Neuronal stem cell (in vitro differentiated cells): ENCODE data around the gene PEA15.

ENCODE experiments used
- DNase-seq: peaks from one replicate; pipeline ENCODE4 v3.0.0-alpha.2; 2013; ENCODE audit warnings: low spot score
- H2AFZ ChIP-seq: one replicate; pipeline ENCODE4 v1.6.1; 2013; ENCODE audit warnings: mild to moderate bottlenecking, low read length, inconsistent platforms
- H2AK5ac ChIP-seq: 2 replicates; pipeline ENCODE4 v1.6.1; 2013; ENCODE audit warnings: low read depth, mild to moderate bottlenecking, inconsistent platforms, low read length, moderate library complexity, mixed read lengths
- H2BK120ac ChIP-seq: 2 replicates; pipeline ENCODE4 v1.6.1; 2013; ENCODE audit warnings: low read depth, mild to moderate bottlenecking, inconsistent platforms, low read length, moderate library complexity, mixed read lengths
- H2BK12ac ChIP-seq: one replicate; pipeline ENCODE4 v1.6.1; 2013; ENCODE audit warnings: low read length, inconsistent platforms
- H2BK15ac ChIP-seq: 2 replicates; pipeline ENCODE4 v1.6.1; 2013; ENCODE audit warnings: mild to moderate bottlenecking, low read length, inconsistent platforms, mixed read lengths
- H2BK5ac ChIP-seq: one replicate; pipeline ENCODE4 v1.6.1; 2013; ENCODE audit warnings: inconsistent platforms, mild to moderate bottlenecking, low read length, moderate library complexity
- H3K14ac ChIP-seq: one replicate; pipeline ENCODE4 v1.6.1; 2013; ENCODE audit warnings: low read length, inconsistent platforms
- H3K18ac ChIP-seq: 2 replicates; pipeline ENCODE4 v1.6.1; 2013; ENCODE audit warnings: low read length, inconsistent platforms
- H3K23ac ChIP-seq: 2 replicates; pipeline ENCODE4 v1.6.1; 2013; ENCODE audit warnings: low read depth, mild to moderate bottlenecking, mixed read lengths, low read length, inconsistent platforms; ENCODE audit not compliant: poor library complexity
- H3K27ac ChIP-seq: replicated peaks from 3 replicates; pipeline ENCODE4 v1.5.1; 2013; ENCODE audit warnings: low read length, inconsistent platforms
- H3K27me3 ChIP-seq, 3 experiments: 2 replicates each; pipeline ENCODE4 v1.6.1; 2013; ENCODE audit warnings: low read length in 3 of 3, mild to moderate bottlenecking in 2 of 3, inconsistent platforms in 1 of 3, low read depth in 1 of 3, mixed read lengths in 1 of 3, moderate library complexity in 1 of 3; ENCODE audit not compliant: control insufficient read depth in 3 of 3, insufficient read depth in 3 of 3
- H3K36me3 ChIP-seq, 2 donors: replicated peaks in 1 of 2; 2 replicates each; pipeline ENCODE4 v1.6.1; 2013; ENCODE audit warnings: low read length in 2 of 2; ENCODE audit not compliant: control insufficient read depth in 2 of 2, insufficient read depth in 2 of 2
- H3K4ac ChIP-seq: 2 replicates; pipeline ENCODE4 v1.6.1; 2013; ENCODE audit warnings: inconsistent platforms, mild to moderate bottlenecking, low read length, moderate library complexity
- H3K4me1 ChIP-seq, 2 donors: 1 replicate in 1 of 2; 2 replicates in 1 of 2; pipeline ENCODE4 v1.6.1; 2013; ENCODE audit warnings: low read length in 2 of 2, low read depth in 1 of 2; ENCODE audit not compliant: control insufficient read depth in 2 of 2, insufficient read depth in 1 of 2
- H3K4me2 ChIP-seq: one replicate; pipeline ENCODE4 v1.6.1; 2013; ENCODE audit warnings: mild to moderate bottlenecking, low read length, inconsistent platforms; ENCODE audit not compliant: insufficient read depth, poor library complexity, severe bottlenecking
- H3K4me3 ChIP-seq, 2 donors: 2 replicates each; pipeline ENCODE4 v1.5.1; 2013; ENCODE audit warnings: low read length in 2 of 2, mild to moderate bottlenecking in 2 of 2, inconsistent platforms in 1 of 2, moderate library complexity in 1 of 2
- H3K79me1 ChIP-seq: one replicate; pipeline ENCODE4 v1.6.1; 2013; ENCODE audit warnings: low read depth, mild to moderate bottlenecking, inconsistent platforms, low read length, moderate library complexity
- H3K9ac ChIP-seq: one replicate; pipeline ENCODE4 v1.6.1; 2013; ENCODE audit warnings: mild to moderate bottlenecking, low read depth, low read length, inconsistent platforms; ENCODE audit not compliant: poor library complexity
- H3K9me3 ChIP-seq, 2 donors: replicated peaks in 1 of 2; 2 replicates each; pipeline versions ENCODE3 to v1.6.1; 2013; ENCODE audit warnings: low read length in 2 of 2, mild to moderate bottlenecking in 2 of 2, inconsistent platforms in 1 of 2, low read depth in 1 of 2, mixed read lengths in 1 of 2, moderate library complexity in 1 of 2; ENCODE audit not compliant: control insufficient read depth in 2 of 2, insufficient read depth in 1 of 2
- H4K8ac ChIP-seq: one replicate; pipeline ENCODE4 v1.6.1; 2013; ENCODE audit warnings: low read depth, mild to moderate bottlenecking, inconsistent platforms, low read length, moderate library complexity
- H4K91ac ChIP-seq: one replicate; pipeline ENCODE4 v1.6.1; 2013; ENCODE audit warnings: low read length, low read depth, mild to moderate bottlenecking, inconsistent platforms; ENCODE audit not compliant: poor library complexity
- WGBS, 2 donors: extraction: QIAGEN DNeasy Blood & Tissue Kit; methylation state at CpG; one replicate each; pipeline ENCODE4 v1.1.7; 2013; ENCODE audit warnings: missing lambda C conversion rate in 2 of 2, mixed read lengths in 1 of 2; ENCODE audit not compliant: insufficient read length in 2 of 2, insufficient replicate concordance in 1 of 2; ENCODE audit errors: extremely low coverage in 2 of 2; 5-methylcytosine and 5-hydroxymethylcytosine counted together

The PEA15 gene

DNA sequence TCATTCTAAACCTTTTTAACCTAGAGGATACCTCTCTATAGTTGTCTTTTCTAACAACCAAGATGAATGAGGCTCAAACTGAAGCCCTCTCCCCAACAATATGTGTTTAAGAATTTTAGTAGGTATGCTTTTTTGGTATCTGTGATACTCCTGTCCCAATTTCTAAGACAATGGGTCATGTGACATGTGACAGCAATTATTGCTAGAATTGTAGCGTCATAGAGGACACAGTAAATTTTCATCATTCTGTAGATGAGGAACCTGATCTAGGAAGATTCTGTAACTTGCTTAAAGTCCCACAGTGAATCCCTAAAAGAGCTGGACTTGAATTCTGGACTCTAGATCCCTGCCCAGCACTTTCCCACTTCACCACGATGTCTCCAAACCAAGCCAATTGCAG, 26.5 kb upstream of the PEA15 start:
- H4K8ac ChIP-seq = no peak overlapping the region
- no peak overlapping the region for H2BK5ac ChIP-seq
- no peak overlapping the region for H3K27ac ChIP-seq
- no CpG with 5 or more reads among the region's 2 CpGs for WGBS, 2 donors
- H2AK5ac ChIP-seq = no peak overlapping the region
- no peak overlapping the region for H2BK120ac ChIP-seq
- peaks cover 5 to 7% of the 10 kb centered on the region in 2 donors for H3K4me1 ChIP-seq
- H3K4ac ChIP-seq = no peak overlapping the region
- H4K91ac ChIP-seq = no peak overlapping the region
- no peak overlapping the region for H3K18ac ChIP-seq
- H2AFZ ChIP-seq = no peak overlapping the region
- no peak overlapping the region for H3K14ac ChIP-seq
- no peak overlapping the region for H3K23ac ChIP-seq
- no peaks in the 10 kb centered on the region for H3K79me1 ChIP-seq
- H3K4me3 ChIP-seq = no peak overlapping the region
- H3K36me3 ChIP-seq = no peaks in the 10 kb centered on the region
- H3K27me3 ChIP-seq = no peaks in the 10 kb centered on the region
- no peak overlapping the region for H3K9ac ChIP-seq
- no peak for DNase-seq
- peaks cover 0 to 5% of the 10 kb centered on the region in 2 donors for H3K9me3 ChIP-seq
- no peak overlapping the region for H2BK15ac ChIP-seq
- H2BK12ac ChIP-seq = no peak overlapping the region
- H3K4me2 ChIP-seq = no peak overlapping the region

DNA sequence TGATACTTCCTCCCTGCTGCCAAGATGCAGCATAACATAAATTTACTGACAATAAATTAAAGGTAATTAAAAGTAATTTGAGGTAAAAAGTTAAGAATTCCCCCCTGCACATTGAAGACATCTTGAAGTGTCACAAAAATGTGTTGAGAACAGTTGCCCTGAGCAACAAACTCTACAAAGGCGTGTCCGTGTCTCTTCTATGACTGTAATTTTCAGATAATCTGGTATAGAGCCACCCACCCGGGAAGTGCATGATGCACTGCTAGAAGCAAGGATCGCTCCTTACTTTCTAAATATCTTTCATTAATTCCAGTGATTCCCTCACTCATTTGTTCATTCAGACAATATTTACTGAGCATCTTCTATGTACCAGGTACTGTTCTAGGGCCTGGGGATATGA, 25.8 kb upstream of the PEA15 start:
- H3K79me1 ChIP-seq = no peaks in the 10 kb centered on the region
- H2BK5ac ChIP-seq = no peak overlapping the region
- H2BK12ac ChIP-seq = no peak overlapping the region
- H2AK5ac ChIP-seq = no peak overlapping the region
- H3K9me3 ChIP-seq = peaks cover 0 to 5% of the 10 kb centered on the region in 2 donors
- no peak overlapping the region for H2BK120ac ChIP-seq
- no peak overlapping the region for H3K18ac ChIP-seq
- no peak overlapping the region for H3K14ac ChIP-seq
- WGBS, 2 donors = no CpG with 5 or more reads among the region's 4 CpGs
- H3K9ac ChIP-seq = no peak overlapping the region
- H3K4me1 ChIP-seq = peaks cover 5 to 7% of the 10 kb centered on the region in 2 donors
- no peak overlapping the region for H4K91ac ChIP-seq
- H3K36me3 ChIP-seq = no peaks in the 10 kb centered on the region
- H4K8ac ChIP-seq = no peak overlapping the region
- no peak overlapping the region for H3K23ac ChIP-seq
- H3K4me3 ChIP-seq = no peak overlapping the region
- H3K4me2 ChIP-seq = no peak overlapping the region
- H3K4ac ChIP-seq = no peak overlapping the region
- no peak for DNase-seq
- no peaks in the 10 kb centered on the region for H3K27me3 ChIP-seq
- no peak overlapping the region for H2BK15ac ChIP-seq
- H3K27ac ChIP-seq = no peak overlapping the region
- H2AFZ ChIP-seq = no peak overlapping the region

DNA sequence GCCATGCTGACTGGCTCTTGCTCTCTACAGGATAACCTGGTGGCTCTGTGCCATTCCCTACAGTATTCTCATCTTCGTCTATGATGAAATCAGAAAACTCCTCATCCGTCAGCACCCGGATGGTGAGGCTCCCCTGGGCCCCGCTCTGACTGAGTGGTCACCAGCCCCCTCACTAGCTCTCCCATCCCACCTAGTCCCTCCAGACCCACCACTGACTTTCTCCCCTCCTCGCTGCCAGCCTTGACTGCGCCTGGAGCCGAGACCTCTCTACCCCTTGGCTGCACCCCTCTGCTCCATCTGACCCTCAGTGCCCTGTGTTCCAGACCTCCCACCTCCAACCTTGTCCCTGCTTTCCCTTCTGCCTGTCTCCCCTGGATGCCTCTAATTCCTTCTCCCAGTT, 18.9 kb upstream of the PEA15 start:
- H3K4me3 ChIP-seq = no peak overlapping the region
- H3K4me1 ChIP-seq = peaks cover 7 to 8% of the 10 kb centered on the region in 2 donors

DNA sequence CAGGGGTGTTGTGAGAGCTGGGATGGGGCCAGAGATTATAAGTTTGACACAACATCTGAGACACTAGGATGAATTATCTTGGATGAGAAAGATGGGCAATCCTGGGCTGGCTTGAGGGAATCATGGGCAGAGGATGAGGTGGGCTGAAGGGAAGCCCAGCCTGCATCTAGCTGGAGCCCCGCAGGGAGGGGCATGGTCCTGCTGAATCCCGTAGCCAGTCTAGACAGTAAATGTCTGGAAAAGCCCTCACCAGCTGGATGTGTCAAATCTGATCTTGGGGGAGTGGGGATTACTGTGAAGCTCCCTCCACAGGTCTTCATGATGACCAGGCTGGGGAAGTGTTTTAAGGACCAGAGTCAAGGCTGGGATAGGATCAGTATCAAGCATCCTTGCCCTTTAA, 18.5 kb upstream of the PEA15 start:
- WGBS, 2 donors = no CpG with 5 or more reads among the region's 2 CpGs
- no peak overlapping the region for H3K14ac ChIP-seq
- no peak overlapping the region for H2AFZ ChIP-seq
- no peaks in the 10 kb centered on the region for H3K79me1 ChIP-seq
- H2BK15ac ChIP-seq = no peak overlapping the region
- H3K27me3 ChIP-seq = no peaks in the 10 kb centered on the region
- no peak overlapping the region for H3K4me2 ChIP-seq
- no peak overlapping the region for H3K23ac ChIP-seq
- no peak overlapping the region for H2BK12ac ChIP-seq
- H3K18ac ChIP-seq = no peak overlapping the region
- no peak overlapping the region for H3K27ac ChIP-seq
- H3K4me3 ChIP-seq = no peak overlapping the region
- no peak overlapping the region for H2AK5ac ChIP-seq
- H3K9ac ChIP-seq = no peak overlapping the region
- H4K91ac ChIP-seq = no peak overlapping the region
- H2BK5ac ChIP-seq = no peak overlapping the region
- no peaks in the 10 kb centered on the region for H3K9me3 ChIP-seq
- DNase-seq = no peak
- no peak overlapping the region for H2BK120ac ChIP-seq
- H4K8ac ChIP-seq = no peak overlapping the region
- H3K4ac ChIP-seq = no peak overlapping the region
- no peaks in the 10 kb centered on the region for H3K36me3 ChIP-seq
- peaks cover 7 to 8% of the 10 kb centered on the region in 2 donors for H3K4me1 ChIP-seq

More for the DNA sequence above, 18.9 kb upstream of the PEA15 start:
- H3K23ac ChIP-seq = peak overlapping the region; percentile 17
- H3K9ac ChIP-seq = no peak overlapping the region
- WGBS, 2 donors = no CpG with 5 or more reads among the region's 7 CpGs
- H2BK15ac ChIP-seq = peak overlapping the region; percentile 45
- no peak overlapping the region for H4K8ac ChIP-seq
- H2AFZ ChIP-seq = no peak overlapping the region
- no peaks in the 10 kb centered on the region for H3K36me3 ChIP-seq
- H2AK5ac ChIP-seq = no peak overlapping the region
- H3K18ac ChIP-seq = no peak overlapping the region
- no peaks in the 10 kb centered on the region for H3K9me3 ChIP-seq
- H3K4me2 ChIP-seq = no peak overlapping the region
- no peak overlapping the region for H3K14ac ChIP-seq
- no peak overlapping the region for H2BK120ac ChIP-seq
- no peaks in the 10 kb centered on the region for H3K27me3 ChIP-seq
- H2BK12ac ChIP-seq = no peak overlapping the region
- H2BK5ac ChIP-seq = no peak overlapping the region
- no peak overlapping the region for H4K91ac ChIP-seq
- H3K27ac ChIP-seq = no peak overlapping the region
- no peaks in the 10 kb centered on the region for H3K79me1 ChIP-seq
- H3K4ac ChIP-seq = no peak overlapping the region
- DNase-seq = no peak
